HG02840 (cell line): Measurements from ENCODE around the gene ADTRP.

ENCODE experiments used
- ATAC-seq: cut with Tn5 transposase; IDR thresholded peaks from one replicate; pipeline ENCODE4 v1.9.1; 2021; ENCODE audit warnings: mild to moderate bottlenecking, moderate library complexity, moderate number of reproducible peaks; ENCODE audit not compliant: unreplicated experiment, low FRiP score

ADTRP gene

GRCh38 chr6:11778648-11779328 is at the start of gene ADTRP:
TSS of gene ADTRP (minus strand) at chr6:11778803. CDS start at chr6:11778759, 44 bp downstream.
- ATAC-seq: no peak

- ATAC-seq: no peak
These were observed 48.2 kb upstream of the ADTRP start for GRCh38 chr6:11826779-11827178.

- ATAC-seq: peak; percentile 71
These were observed 46.4 kb upstream of the ADTRP start for GRCh38 chr6:11824986-11825385.

DNA sequence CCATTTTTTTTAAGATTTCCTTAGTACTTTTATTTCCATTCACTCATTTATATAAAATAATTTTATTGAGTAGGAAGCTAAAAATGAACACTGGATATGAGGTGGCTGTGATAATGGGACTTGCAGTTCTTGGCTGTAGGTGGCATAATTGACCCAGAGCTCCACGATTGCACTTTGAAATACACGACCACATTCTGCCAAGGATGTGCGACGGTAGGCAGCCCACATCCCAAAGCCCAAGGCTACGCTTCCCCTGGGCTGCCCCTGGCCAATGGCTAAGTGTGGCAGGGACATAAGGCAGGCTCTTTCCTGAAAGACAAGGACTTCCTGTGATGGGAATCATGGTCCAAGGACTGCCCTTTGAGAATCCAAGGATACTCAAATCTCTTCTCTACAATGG is 43.7 kb upstream of the ADTRP start:
- ATAC-seq: no peak

DNA sequence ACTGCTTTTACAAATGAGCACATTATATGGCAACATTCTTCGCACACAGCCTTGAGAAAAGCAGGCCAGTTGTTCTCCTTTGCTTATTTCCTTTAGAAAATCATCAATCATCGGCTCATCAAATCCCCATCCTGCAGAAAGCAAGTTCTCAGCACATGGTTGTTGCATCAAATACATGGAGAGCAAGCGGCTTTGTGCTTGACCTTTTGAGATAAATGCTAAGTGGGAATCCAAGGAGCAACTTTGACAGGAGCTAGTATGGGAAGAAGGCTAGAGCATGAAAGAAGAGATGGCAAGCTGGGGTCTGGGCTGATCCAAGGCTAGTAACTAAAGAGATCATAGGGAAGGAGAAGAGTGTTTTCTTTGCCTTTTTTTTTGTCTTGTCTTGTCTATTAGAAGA is 43.2 kb upstream of the ADTRP start:
- ATAC-seq: no peak

DNA sequence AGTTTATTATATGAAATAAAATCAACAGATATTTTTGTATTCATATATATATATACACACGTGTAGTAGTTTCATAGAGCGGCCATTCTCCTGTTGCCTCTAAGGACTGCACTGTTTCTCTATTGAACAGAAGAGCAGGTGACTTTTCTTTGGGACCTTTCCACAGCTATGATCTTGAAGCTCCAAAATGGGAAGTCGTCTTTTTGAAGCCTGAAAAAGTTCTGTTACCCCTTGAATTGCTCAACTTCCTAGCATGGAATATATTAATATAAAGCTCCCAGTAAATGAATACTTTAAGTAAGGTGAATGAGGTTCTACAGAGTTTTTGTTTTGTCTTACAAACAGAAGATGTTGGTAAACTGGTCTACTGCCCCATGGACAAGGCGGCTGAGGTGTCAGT is 42.2 kb upstream of the ADTRP start:
- ATAC-seq: no peak

GRCh38 chr6:11819486-11819885 is 40.9 kb upstream of the ADTRP start:
- ATAC-seq: no peak

DNA sequence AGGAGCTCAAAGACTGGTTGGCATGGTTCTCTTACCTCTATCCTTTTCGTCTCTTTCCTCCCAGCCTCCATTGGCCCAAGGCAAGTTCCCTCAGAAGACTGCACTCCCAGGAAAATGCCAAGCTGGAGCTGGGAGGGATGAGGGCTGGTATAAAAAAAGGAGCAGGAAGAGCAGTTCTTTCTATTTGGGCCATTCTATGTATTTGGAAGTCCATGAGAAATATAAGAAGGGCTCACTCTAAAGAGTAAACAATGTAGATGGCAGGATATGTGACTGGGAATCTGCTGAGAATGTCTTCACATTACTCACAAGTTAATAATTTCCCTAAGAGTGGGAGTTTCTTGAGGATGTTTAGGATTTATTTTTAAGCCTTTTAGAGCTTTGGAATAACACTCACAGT is 36.6 kb upstream of the ADTRP start:
- no peak for ATAC-seq

DNA sequence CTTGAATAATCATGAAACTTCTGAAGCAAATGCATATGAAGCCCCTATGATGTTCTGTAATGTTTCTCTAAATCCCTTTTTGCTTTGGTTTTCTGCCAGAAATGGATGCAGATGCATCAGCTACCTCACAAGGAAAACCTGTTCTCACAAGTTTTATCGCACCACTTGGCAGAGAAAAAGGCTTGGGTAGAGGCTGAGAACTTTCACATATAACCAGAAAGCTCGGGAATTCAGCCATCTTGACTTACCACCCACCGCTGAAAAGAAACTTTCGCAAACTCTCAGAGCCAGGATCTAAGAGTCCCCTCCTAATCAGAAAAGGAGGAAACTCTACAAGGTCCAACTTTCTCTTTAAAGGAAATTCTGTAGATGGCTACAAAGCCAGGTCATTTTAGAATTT is 36.2 kb upstream of the ADTRP start:
- ATAC-seq: no peak

GRCh38 chr6:11814106-11814505 is 35.5 kb upstream of the ADTRP start:
- no peak for ATAC-seq

- no peak for ATAC-seq
These were observed 35.0 kb upstream of the ADTRP start for GRCh38 chr6:11813606-11814005.

DNA sequence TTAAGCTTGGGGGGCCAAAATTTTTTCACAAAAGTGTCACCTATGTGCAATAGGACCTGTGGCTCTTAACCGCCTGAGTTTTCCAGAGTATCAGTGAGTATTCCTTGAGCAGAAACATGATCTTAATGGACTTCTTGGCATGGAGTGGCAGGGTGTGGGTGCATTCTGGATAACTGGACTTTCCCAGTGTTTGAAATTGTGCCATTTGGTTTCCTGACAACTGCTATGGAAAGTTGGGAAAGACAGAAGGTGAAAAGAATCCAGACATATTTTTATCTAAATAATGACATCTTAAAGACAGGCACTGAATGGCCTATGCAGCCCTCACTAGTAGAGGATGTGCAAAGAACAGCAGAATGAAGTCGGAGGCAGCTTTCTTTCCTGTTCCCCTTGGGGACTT is 34.3 kb upstream of the ADTRP start:
- ATAC-seq: no peak

GRCh38 chr6:11812439-11812838 is 33.8 kb upstream of the ADTRP start:
- no peak for ATAC-seq

GRCh38 chr6:11811644-11812264 is 33.2 kb upstream of the ADTRP start:
- no peak for ATAC-seq

DNA sequence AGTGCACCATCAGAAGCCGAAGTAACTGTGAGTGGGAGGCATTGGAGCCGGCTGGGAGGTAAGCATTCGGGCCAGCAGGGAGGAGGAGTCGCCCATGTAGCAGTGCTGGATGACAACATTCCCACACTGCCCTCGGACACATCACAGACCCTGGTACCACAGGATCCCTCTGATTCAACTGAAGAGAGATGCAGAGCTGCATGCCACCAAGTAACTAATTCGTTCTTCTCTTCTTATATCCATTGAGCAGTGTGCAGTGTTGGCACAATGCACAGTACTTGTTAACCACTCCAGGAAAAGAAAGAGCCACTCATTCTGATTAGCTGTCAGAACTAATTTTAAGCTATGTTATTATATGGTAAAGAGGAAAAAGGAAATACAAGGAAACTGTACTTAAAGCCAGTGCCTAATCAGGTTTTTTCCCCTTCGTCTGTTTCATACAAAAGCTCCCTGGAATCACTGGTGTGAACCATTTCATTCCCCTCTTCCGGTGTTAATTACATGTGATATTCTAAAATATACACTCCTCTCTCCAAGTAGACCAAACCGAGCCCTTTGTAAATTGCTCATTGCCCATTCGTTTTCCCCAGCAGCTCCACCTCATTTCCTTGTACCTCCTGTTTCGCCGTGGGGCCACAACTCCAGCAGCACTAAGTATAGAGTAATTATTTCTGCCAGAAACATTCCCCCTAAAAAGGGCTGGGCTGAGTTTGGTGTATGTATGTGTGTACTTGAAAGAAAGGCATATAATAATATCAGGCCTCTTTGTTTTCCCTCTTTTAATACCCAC is 32.4 kb upstream of the ADTRP start:
- ATAC-seq: no peak

GRCh38 chr6:11810039-11810541 is 31.5 kb upstream of the ADTRP start:
- no peak for ATAC-seq

GRCh38 chr6:11808054-11808453 is 29.5 kb upstream of the ADTRP start:
- ATAC-seq: no peak

DNA sequence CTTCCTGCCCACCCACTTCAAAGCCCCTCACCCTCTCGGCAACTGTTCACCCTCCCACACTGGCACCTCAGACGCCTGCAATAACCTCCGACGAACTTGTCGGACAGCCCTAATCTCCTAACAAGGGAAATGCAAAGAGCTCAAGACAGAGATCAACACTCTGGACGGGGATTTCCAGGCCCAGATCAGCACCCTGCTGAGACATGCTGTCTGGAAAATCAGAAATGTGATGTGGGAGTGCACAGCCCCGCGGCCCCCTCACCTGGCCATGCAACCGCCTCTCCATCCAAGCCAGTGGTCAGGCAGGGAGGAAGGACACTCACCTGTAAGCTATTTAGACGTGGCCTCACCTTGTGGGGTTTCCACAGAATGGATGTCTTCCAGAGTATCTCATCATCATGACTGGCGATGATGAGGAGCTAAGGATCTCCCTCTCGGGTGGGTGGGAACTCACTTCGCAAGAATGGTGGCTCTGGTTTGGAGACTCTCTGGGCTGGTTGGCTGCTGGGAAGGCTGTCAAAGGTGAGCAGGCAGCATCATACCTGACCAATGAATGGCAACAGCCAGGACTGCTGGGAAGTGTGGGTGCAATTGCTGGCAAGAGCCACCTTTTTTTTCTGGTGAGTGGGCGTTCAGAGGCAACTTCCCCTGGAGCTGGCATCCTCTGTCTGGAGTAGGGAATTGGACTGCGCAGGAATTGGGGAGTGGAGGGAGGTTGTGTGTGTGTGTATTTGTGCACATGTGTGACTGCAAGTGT is 28.1 kb upstream of the ADTRP start:
- no peak for ATAC-seq

DNA sequence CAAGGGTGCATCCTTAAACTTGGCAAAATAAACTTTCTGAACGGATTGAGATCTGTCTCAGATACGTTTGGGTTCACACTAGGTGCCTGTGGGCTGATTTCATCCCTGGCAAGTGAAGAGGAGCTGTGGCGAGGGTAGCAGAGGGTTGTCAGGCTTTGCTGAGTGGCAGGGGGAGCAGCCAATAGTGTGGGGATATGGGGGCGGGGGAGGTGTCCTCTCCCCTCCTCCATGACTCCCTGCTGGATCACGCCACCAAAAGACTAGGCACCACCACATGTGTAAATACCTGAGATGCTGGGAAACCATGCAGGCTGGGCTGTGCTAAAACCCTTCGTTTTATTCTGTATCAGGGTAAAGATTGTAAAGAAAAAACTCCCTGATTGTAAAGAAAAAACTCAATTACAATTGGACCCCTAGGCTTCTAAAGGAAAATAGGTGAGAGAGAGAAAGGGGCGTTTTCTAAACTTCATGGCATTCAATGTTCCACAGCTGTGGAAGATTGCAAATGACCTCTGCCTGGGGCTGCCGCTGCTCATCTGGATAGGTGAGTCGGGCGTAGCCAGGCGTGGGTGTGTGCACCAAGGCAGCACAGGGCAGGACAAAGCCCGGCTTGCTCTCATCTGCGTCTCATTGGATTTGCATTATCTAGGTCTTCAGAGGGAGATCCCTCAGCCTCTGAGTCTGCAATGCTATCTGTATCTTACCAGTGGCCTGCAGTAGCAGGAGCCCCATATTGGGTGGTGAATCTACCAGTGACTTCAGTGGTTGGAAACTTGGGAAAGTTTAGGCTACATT is 26.9 kb upstream of the ADTRP start:
- ATAC-seq: no peak

DNA sequence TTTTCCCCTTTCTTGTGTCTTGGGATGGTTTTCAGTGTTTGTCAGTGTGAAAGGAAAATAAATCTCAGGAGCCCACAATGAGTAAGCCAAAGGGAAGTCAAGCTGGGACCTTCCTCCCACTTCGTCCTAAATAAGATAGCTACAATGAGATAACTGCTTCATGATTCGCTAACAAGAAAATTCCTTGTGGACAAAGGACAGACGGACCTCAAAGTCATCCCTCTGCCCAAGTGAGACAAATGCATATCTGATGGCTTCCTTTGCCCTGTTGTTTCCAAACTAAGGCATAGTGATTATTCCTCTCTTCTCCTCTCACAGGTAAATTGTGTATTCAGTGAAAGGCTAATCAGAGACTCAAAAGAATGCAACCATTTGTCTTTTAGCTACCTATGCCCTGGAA is 26.1 kb upstream of the ADTRP start:
- no peak for ATAC-seq
